RPMI7951 (cell line): Measurements from ENCODE around the gene HORMAD2. TPM values are rescaled to one million over a fixed set of nuclear protein-coding genes. Genes with fewer than 3 reads are reported as not detected.
"Not testable (repeated sequence)": the region's sequence is repeated elsewhere in the genome, so short reads cannot be mapped to it uniquely, and the experiment has no call there.

ENCODE experiments used
- DNase-seq: peaks from one replicate; pipeline ENCODE4 v3.0.0-alpha.2; 2012; ENCODE audit warnings: low read depth
- total RNA-seq: library from RNA; depleted of rRNA; stranded (reverse); fragments of >200 nt; shearing (Covaris generic); gene quantifications from 2 replicates; pipeline ENCODE4 v1.2.3, GENCODE V29; 2014

HORMAD2 gene
- total RNA-seq, 1 experiment from 2014 or later, result not detected

- DNase-seq, result peak; percentile 98
Observed at GRCh38 chr22:30208631-30209603, 128.7 kb downstream of the HORMAD2 start.

DNA sequence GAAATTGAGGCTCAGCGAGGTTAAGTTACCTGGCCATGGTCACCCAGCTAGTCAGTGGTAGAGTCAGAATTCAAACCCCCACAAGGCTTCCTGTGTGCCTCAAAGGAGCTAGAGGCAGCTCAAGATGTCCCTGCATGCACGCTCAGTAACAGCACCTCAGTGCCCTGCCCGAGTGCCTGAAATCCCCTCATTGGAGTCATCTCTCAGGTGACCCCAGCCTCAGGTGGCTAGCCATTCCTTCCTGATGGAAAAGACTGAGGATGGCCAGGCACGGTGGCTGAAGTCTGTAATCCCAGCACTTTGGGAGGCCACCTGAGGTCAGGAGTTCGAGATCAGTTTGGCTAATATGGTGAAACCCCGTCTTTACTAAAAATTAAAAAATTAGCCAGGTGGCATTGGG lies 129.4 kb downstream of the HORMAD2 start:
- no peak for DNase-seq

- peak; percentile 98 for DNase-seq
Observed at GRCh38 chr22:30210235-30210909, 130.1 kb downstream of the HORMAD2 start.

DNA sequence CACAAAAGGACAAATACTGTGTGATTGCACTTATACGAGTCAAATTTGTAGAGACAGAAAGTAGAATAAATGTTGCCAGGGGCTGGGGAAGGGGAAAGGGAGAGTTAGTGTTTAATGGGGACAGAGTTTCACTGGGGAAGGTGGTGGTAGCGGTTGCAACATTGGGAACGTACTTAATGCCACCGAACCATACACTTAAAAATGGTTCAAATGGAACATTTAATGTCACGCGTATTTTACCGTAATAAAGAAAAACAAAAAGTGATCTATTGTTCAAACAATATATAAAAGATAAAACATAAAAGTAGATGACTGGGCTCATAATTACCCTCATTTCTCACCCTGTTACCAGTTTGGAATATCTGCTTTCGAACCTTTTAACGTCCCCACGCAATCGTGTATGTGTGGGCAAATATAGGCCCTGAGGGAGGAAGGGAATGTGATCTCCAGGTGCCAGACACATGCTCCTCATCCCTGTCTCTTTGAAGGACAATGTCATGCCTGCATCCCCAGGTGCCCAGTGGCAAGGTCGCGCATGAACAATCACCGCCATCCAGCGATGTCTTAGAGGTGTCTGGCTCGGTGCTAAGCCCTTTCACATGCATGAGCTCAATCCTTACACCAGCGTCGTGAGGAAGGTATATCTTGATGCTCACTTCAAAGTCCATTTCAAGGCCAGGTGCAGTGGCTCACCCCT lies 131.0 kb downstream of the HORMAD2 start:
- DNase-seq, result no peak

GRCh38 chr22:30212363-30212995 lies 132.2 kb downstream of the HORMAD2 start:
- DNase-seq, result peak; percentile 96

DNA sequence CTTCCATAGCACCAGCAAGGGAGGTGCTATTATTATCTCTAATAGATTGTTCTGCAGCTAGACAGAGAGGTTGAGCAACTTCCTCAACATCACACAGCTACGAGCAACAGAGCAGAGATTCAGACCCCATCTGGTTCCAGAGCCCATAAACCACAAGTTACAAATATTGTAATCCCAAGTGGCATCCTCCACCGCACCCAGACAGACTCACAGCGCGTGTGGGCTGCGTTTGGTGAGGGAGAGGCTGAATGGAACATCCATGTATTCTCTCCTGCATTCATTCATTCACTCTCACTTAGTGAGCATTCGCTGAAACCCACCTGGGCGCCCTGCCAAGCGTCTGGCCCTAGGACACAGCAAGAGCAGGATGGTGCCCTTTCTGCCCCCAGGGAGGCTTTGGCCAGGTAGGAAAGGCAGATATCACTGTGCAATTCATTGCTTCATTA lies 132.8 kb downstream of the HORMAD2 start:
- peak; percentile 85 for DNase-seq

- no peak for DNase-seq
Observed at GRCh38 chr22:30214703-30215407, 134.6 kb downstream of the HORMAD2 start.

DNA sequence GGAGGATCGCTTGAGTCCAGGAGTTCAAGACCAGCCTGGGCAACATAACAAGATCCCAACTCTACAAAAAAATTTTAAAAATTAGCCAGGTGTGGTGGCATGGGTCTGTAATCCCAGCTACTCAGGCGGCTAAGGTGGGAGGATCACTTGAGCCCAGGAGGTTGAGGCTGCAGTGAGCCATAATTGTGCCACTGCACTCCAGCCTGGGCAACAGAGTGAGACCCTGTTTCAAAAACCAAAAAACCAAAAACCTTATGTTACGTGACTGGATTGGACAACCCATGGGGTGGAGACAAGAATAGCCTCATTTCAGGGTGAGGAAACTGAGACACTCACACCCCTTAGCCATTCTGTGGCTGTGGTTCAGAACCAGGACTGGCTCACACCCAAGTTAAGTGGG lies 136.0 kb downstream of the HORMAD2 start:
- not testable (repeated sequence) for DNase-seq

GRCh38 chr22:30216710-30217109 lies 136.4 kb downstream of the HORMAD2 start:
- no peak for DNase-seq

DNA sequence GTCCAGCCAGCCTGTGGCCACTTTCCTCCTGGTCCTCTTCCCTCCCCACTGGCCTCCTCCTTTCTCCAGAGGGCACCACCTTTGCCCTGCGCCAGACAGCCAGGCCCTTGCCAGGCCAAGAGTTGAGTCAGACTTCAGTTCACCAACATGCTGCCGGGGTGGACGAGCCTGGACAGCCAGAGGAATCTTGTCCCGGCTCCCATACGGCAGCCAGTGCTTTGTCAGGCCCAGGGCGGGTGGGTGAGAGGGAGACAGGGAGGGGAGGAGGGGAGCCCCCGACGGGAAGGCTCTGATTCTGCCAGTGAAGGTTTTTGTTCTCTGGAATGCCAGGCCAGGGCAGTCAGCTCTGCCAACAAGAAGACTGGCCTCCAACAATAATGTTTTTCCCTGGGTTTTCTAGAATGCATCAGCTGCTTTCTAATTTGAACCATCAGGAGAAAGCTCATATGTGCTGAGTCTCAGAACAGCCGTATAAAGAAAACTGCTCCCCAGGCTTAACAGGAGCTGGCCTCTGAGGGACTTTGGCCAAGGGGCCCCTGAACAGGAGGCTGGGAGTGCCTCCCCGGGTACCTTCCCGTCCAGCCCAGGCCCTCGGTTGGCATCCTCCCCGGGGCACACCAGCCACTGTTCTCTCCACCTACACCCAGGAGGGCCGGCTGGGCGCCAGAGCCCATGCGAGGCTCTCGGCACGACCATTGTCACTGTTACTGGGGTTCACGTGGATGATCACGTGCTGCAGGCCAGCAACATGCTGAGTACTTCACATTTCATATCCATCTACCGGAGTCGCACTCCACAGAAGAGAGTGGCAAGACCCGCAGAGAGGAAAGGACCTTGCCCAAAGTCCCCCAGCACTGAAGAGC lies 137.7 kb downstream of the HORMAD2 start:
- DNase-seq, result peak; percentile 46

GRCh38 chr22:30219049-30219654 lies 138.9 kb downstream of the HORMAD2 start:
- DNase-seq, result no peak

GRCh38 chr22:30219668-30220278 lies 139.5 kb downstream of the HORMAD2 start:
- no peak for DNase-seq

DNA sequence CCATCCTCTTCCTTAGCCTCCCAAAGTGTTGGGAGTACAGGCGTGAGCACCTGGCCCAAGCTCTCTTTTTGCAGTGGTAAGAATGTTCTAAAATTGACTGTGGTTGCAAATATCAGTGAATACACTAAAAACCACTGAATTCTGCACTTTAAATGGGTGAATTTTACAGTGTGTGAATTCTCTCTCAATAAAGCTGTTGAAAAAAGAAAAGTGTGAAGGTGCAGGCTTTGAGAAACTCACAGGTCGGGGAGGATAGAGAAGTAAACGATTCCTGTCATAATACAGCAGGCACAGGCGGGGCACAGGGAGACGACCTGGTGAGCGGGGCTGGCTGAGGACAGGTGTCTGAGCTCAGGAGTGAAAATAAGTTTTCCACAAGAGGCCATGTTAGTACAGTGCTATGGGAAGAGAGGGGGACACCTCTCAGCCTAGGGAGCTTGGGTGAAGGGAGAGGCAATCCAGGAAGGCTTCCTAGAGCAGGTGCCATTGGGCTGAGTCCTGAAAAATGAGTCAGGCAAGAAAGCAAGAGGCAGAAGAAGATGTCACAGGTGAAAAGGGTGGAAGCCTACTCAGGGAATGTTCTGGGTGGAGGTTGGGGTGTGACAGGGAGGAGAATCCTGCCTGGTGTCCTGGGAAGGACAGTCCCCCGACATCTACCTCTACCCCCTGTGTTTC lies 140.2 kb downstream of the HORMAD2 start:
- no peak for DNase-seq

DNA sequence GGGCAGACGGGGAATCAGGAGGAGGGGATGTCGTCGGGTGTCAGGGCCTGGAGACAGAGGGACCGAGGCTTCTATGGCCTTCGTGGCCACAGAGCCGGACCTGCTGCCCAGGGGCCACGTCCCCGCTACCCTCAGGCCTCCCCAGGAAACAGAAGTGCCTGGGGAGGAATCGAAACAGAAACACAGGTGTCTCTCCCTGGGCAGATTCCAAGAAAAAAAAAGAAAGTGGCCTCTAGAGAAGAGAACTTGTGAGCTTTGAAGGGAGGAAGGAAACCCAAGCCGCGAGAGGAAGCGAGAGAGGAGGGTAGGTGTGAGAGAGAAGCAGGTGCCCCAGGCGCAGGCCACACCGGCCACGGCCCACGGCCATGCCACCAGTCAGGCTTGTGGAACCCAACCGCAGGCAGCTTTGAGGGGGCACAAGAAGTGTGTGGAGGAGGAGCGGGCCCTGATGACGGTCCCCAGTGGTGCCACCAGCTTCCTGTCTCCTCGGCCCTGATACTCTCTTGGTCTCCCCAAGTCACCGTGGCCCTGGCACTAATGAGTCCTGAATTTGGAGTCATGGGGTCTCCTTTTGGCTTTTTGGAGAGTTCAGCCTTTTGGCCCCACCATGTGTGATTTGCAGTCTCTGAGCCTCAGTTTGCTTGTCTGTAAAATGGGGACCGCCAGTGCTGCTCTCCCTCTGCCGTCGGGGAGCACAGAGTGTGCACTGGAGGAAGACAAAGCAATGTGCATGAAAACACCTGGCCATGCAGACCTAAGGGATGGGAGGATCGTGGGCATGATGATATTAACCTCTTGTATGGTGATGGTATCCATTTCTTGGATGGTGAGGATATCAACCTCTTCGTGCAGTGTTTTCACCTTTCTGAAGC lies 141.1 kb downstream of the HORMAD2 start:
- no peak for DNase-seq

- DNase-seq, result no peak
Observed at GRCh38 chr22:30222321-30222720, 142.1 kb downstream of the HORMAD2 start.

DNA sequence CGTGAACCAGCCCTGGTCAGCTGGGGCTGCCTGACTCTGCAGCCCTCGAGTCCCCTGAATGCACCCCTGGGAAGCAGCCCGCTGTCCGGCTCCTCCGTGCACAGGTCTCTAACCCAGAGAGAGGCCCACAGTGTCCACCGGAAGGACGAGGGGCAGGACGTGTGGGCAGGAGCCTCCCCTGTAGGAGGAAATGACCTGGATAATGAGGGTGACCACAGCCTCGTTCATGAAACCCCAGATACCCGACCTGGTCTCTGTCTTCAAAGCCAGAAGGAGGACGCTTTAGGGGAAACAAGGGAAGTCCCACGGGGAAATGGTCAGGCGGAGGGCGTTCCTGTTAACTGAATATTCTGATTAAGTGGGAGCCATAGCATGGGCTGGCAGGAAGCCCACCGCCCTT lies 143.0 kb downstream of the HORMAD2 start:
- peak; percentile 55 for DNase-seq

GRCh38 chr22:30224161-30224857 lies 144.0 kb downstream of the HORMAD2 start:
- DNase-seq, result peak; percentile 82
